ENCODE data around the gene TULP4.

DNA sequence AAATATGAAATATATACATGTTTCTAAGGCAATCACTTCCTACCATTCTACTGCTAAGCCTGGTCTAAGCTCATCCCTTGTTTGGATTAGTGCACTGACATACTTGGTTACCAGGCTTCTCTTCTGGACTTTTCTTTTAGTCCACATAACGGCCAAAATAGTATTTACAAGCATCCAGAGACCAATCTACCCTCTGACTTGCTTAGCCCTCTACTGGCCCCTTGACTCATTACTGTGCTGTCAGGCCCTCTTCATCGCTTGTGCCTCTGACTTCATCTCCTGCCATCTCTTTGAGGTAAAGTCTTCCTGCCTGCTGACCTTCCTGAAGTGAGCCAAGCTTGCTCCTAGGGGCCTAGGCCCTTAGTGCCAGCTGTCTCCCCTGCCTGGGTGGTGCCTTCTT, 35.1 kb downstream of the TULP4 start:
- TF ChIP-seq, protein P1, sequence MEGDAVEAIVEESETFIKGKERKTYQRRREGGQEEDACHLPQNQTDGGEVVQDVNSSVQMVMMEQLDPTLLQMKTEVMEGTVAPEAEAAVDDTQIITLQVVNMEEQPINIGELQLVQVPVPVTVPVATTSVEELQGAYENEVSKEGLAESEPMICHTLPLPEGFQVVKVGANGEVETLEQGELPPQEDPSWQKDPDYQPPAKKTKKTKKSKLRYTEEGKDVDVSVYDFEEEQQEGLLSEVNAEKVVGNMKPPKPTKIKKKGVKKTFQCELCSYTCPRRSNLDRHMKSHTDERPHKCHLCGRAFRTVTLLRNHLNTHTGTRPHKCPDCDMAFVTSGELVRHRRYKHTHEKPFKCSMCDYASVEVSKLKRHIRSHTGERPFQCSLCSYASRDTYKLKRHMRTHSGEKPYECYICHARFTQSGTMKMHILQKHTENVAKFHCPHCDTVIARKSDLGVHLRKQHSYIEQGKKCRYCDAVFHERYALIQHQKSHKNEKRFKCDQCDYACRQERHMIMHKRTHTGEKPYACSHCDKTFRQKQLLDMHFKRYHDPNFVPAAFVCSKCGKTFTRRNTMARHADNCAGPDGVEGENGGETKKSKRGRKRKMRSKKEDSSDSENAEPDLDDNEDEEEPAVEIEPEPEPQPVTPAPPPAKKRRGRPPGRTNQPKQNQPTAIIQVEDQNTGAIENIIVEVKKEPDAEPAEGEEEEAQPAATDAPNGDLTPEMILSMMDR (conservative IDR thresholded peaks at IDR 0.05 in 1 of 2, IDR thresholded peaks at IDR 0.05 in 1 of 2; ENCODE audit: low read depth in 1 of 2, low read length in 2 of 2) = no peak
- no peak for TF ChIP-seq EZH2 (IDR thresholded peaks at IDR 0.05; ENCODE audit: low read length, missing control alignments)

Data from fibroblast of lung (primary cell).